HCT116 (cell line): ENCODE data around the gene NENF.

ENCODE experiments used
- POLR2A ChIP-seq: IDR thresholded peaks from 2 replicates; pipeline ENCODE4 v1.7.0; 2011; ENCODE audit warnings: borderline replicate concordance; ENCODE audit not compliant: insufficient read depth, insufficient read length; ENCODE audit errors: extremely low read depth
- ZNF274 ChIP-seq: fragments of 200-500 bp; sonication (Bioruptor generic); IDR thresholded peaks from 2 replicates; pipeline ENCODE4 v1.6.1; 2014; ENCODE audit warnings: mild to moderate bottlenecking, low read depth, low read length, inconsistent platforms
- TF ChIP-seq, protein P1 (sequence below), 3 experiments: fragments of 200-600 bp in 1 of 3; sonication (generic) in 1 of 3; IDR thresholded peaks in 2 of 3; conservative IDR thresholded peaks in 1 of 3; 2 replicates each; pipeline ENCODE4 v1.5.1; 2012 to 2017; ENCODE audit warnings: low read depth in 2 of 3, low read length in 2 of 3, antibody characterized with exemption in 1 of 3, borderline replicate concordance in 1 of 3, control low read depth in 1 of 3, mild to moderate bottlenecking in 1 of 3, mixed read lengths in 1 of 3, mixed run types in 1 of 3, moderate library complexity in 1 of 3; ENCODE audit not compliant: insufficient read depth in 1 of 3
- TF ChIP-seq, protein P2 (sequence below): IDR thresholded peaks from 2 replicates; pipeline ENCODE4 v1.6.1; 2012

DNA sequence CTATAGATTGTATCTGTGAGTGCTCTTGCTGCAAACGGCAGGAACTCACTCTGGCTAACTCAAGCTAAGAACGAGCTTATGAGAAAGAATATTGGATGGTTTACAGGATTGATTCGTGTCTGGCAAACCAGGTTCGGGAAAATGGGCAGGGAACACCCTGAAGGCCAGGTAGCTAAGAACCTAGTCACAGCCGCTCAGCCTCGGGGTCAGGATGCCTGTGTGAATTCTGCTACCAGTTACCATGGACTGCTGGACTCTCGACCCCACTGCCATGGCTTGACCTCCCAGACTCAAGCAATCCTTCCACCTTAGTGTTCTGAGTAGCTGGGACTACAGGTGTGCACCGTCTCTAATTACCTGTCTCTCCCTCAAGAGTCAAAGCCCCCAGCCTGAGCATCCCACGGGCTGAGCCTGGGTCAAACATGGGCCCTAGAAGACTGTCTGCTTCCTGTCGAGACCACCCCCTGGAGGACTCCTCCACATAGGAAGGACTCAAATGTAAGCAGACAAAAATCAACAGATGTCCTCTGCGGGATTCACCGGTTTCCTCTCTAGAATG, 45.8 kb downstream of the NENF start:
- TF ChIP-seq, protein P1, sequence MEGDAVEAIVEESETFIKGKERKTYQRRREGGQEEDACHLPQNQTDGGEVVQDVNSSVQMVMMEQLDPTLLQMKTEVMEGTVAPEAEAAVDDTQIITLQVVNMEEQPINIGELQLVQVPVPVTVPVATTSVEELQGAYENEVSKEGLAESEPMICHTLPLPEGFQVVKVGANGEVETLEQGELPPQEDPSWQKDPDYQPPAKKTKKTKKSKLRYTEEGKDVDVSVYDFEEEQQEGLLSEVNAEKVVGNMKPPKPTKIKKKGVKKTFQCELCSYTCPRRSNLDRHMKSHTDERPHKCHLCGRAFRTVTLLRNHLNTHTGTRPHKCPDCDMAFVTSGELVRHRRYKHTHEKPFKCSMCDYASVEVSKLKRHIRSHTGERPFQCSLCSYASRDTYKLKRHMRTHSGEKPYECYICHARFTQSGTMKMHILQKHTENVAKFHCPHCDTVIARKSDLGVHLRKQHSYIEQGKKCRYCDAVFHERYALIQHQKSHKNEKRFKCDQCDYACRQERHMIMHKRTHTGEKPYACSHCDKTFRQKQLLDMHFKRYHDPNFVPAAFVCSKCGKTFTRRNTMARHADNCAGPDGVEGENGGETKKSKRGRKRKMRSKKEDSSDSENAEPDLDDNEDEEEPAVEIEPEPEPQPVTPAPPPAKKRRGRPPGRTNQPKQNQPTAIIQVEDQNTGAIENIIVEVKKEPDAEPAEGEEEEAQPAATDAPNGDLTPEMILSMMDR (IDR thresholded peaks at IDR 0.05 in 2 of 3, conservative IDR thresholded peaks at IDR 0.05 in 1 of 3; ENCODE audit: borderline replicate concordance in 1 of 3, insufficient read depth in 1 of 3, low read depth in 2 of 3, low read length in 2 of 3) = no peak
- TF ChIP-seq, protein P2, sequence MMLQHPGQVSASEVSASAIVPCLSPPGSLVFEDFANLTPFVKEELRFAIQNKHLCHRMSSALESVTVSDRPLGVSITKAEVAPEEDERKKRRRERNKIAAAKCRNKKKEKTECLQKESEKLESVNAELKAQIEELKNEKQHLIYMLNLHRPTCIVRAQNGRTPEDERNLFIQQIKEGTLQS = no peak
- no peak for TF ChIP-seq ZNF274
- no peak for TF ChIP-seq POLR2A
